ENCODE measurements around the gene PCDHGA10.

GRCh38 chr5:141421489-141421855 is 8.7 kb downstream of the PCDHGA10 start:
- no peak for TF ChIP-seq POLR2A (IDR thresholded peaks at IDR 0.05)
- TF ChIP-seq CTCF (IDR thresholded peaks at IDR 0.05) = no peak

Data from testis (tissue), 2 donors.